ENCODE results near the gene PNKP. TPM values are rescaled to one million over a fixed set of nuclear protein-coding genes. Genes with fewer than 3 reads are reported as not detected.

The PNKP gene
- total RNA-seq, 2 donors from 2014 or later: 161 to 163 TPM

GRCh38 chr19:49904136-49904535 is 36.8 kb upstream of the PNKP start:
- Mint-ChIP-seq H3K4me1 (no peaks in the 10 kb centered on the region), H3K27ac (no peak overlapping the region), H3K4me3 (no peak overlapping the region), H3K9me3 (no peaks in the 10 kb centered on the region), H3K36me3 (ENCODE audit: low read depth) (peaks cover 34% of the 10 kb centered on the region), H3K27me3 (ENCODE audit: insufficient read depth) (no peaks in the 10 kb centered on the region)
- Histone ChIP-seq H3K27me3 (ENCODE audit: control insufficient read depth, insufficient read depth, low read length, poor library complexity, severe bottlenecking) (no peaks in the 10 kb centered on the region), H3K36me3 (ENCODE audit: control insufficient read depth, insufficient read depth, low read length) (peaks cover 19% of the 10 kb centered on the region), H3K27ac (ENCODE audit: low read depth, low read length) (no peak overlapping the region), H3K4me1 (ENCODE audit: control insufficient read depth, insufficient read depth, low read length) (no peaks in the 10 kb centered on the region), H3K9ac (ENCODE audit: extremely low read depth, low read length, poor library complexity, severe bottlenecking) (no peak overlapping the region), H3K4me3 (ENCODE audit: low read length) (no peak overlapping the region), H3K9me3 (ENCODE audit: control insufficient read depth, low read length) (no peaks in the 10 kb centered on the region)
- WGBS, 2 experiments (ENCODE audit: insufficient coverage in 1 of 2, insufficient read length in 1 of 2): 88 to 91% methylated on average over 6 of the region's 6 CpGs
- TF ChIP-seq CTCF (conservative IDR thresholded peaks at IDR 0.05): no peak
- no peak for DNase-seq

GRCh38 chr19:49896863-49897621 is 29.7 kb upstream of the PNKP start, which contains the start of gene IL4I1:
Gene IL4I1 (minus strand): TSS chr19:49896887. CDS start chr19:49896160, 727 bp downstream.
- 77 to 85% methylated on average over 12 to 20 of the region's 20 CpGs for WGBS, 2 experiments (ENCODE audit: insufficient coverage in 1 of 2, insufficient read length in 1 of 2)
- Mint-ChIP-seq H3K27me3 (ENCODE audit: insufficient read depth) (peaks cover 32% of the 10 kb centered on the region), H3K9me3 (no peaks in the 10 kb centered on the region), H3K4me1 (no peaks in the 10 kb centered on the region), H3K4me3 (no peak within 1 kb of the TSS), H3K27ac (no peak within 1 kb of the TSS), H3K36me3 (ENCODE audit: low read depth) (no peaks in the 10 kb centered on the region)
- H3K36me3 ChIP-seq (ENCODE audit: control insufficient read depth, insufficient read depth, low read length): no peaks in the 10 kb centered on the region
- no peak within 1 kb of the TSS for H3K27ac ChIP-seq (ENCODE audit: low read depth, low read length)
- no peaks in the 10 kb centered on the region for H3K9me3 ChIP-seq (ENCODE audit: control insufficient read depth, low read length)
- no peak for DNase-seq
- no peak within 1 kb of the TSS for H3K9ac ChIP-seq (ENCODE audit: extremely low read depth, low read length, poor library complexity, severe bottlenecking)
- H3K27me3 ChIP-seq (ENCODE audit: control insufficient read depth, insufficient read depth, low read length, poor library complexity, severe bottlenecking): no peaks in the 10 kb centered on the region
- H3K4me3 ChIP-seq (ENCODE audit: low read length): no peak within 1 kb of the TSS
- no peaks in the 10 kb centered on the region for H3K4me1 ChIP-seq (ENCODE audit: control insufficient read depth, insufficient read depth, low read length)
- TF ChIP-seq CTCF (conservative IDR thresholded peaks at IDR 0.05): no peak

- Mint-ChIP-seq H3K4me3 (no peak overlapping the region), H3K36me3 (ENCODE audit: low read depth) (no peaks in the 10 kb centered on the region), H3K4me1 (no peaks in the 10 kb centered on the region), H3K27ac (no peak overlapping the region), H3K27me3 (ENCODE audit: insufficient read depth) (peaks cover 44% of the 10 kb centered on the region), H3K9me3 (no peaks in the 10 kb centered on the region)
- Histone ChIP-seq H3K4me3 (ENCODE audit: low read length) (no peak overlapping the region), H3K27me3 (ENCODE audit: control insufficient read depth, insufficient read depth, low read length, poor library complexity, severe bottlenecking) (no peaks in the 10 kb centered on the region), H3K9me3 (ENCODE audit: control insufficient read depth, low read length) (no peaks in the 10 kb centered on the region), H3K4me1 (ENCODE audit: control insufficient read depth, insufficient read depth, low read length) (no peaks in the 10 kb centered on the region), H3K36me3 (ENCODE audit: control insufficient read depth, insufficient read depth, low read length) (no peaks in the 10 kb centered on the region), H3K9ac (ENCODE audit: extremely low read depth, low read length, poor library complexity, severe bottlenecking) (no peak overlapping the region), H3K27ac (ENCODE audit: low read depth, low read length) (no peak overlapping the region)
- no peak for TF ChIP-seq CTCF (conservative IDR thresholded peaks at IDR 0.05)
- DNase-seq: no peak
- WGBS, 2 experiments (ENCODE audit: insufficient coverage in 1 of 2, insufficient read length in 1 of 2): 83 to 90% methylated on average over 12 to 14 of the region's 17 CpGs
Measured at GRCh38 chr19:49895566-49896297, 28.4 kb upstream of the PNKP start.

Measured in endodermal cell (in vitro differentiated cells).